SK-N-SH (cell line): ENCODE results near the gene S100A16.

Experiments
- EZH2phosphoT487 ChIP-seq: fragments of 200-600 bp; sonication (generic); IDR thresholded peaks from 2 replicates; pipeline ENCODE4 v1.6.1; 2017; ENCODE audit warnings: low read depth, mixed run types, mild to moderate bottlenecking, antibody characterized with exemption, moderate library complexity, borderline replicate concordance
- GATA2 ChIP-seq: sonication (generic); formaldehyde crosslinking; IDR thresholded peaks from 2 replicates; pipeline ENCODE4 v1.5.0; 2020; ENCODE audit warnings: mild to moderate bottlenecking, missing genetic modification reagents
- POLR2AphosphoS5 ChIP-seq: IDR thresholded peaks from 2 replicates; pipeline ENCODE4 v1.6.1; 2012; ENCODE audit warnings: low read depth, low read length
- TF ChIP-seq, protein P1 (sequence below): IDR thresholded peaks from 2 replicates; pipeline ENCODE4 v1.4.0; 2012; ENCODE audit warnings: low read depth
- TF ChIP-seq, protein P2 (sequence below): fragments of 200-600 bp; sonication (generic); IDR thresholded peaks from 2 replicates; pipeline ENCODE4 v1.6.1; 2017; ENCODE audit warnings: antibody characterized with exemption, mild to moderate bottlenecking, moderate library complexity

DNA sequence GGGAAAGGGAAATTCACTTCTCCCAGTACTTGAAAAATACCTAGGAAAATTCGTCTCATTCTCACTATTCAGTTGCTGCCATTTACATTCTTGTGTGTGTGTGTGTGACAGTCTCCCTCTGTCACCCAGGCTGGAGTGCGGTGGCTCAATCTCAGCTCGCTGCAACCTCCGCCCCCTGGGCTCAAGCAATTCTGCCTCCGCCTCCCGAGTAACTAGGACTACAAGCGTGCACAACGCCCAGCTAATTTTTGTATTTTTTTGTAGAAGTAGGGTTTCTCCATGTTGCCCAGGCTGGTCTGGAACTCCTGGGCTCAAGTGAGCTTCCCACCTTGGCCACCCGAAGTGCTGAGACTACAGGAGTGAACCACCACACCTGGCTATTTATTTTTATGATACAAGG lies 46.7 kb upstream of the S100A16 start:
- no peak for TF ChIP-seq GATA2 (CRISPR knock-in tag)
- no peak for TF ChIP-seq POLR2AphosphoS5
- TF ChIP-seq, protein P1, sequence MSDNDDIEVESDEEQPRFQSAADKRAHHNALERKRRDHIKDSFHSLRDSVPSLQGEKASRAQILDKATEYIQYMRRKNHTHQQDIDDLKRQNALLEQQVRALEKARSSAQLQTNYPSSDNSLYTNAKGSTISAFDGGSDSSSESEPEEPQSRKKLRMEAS: no peak
- no peak for TF ChIP-seq EZH2phosphoT487
- TF ChIP-seq, protein P2, sequence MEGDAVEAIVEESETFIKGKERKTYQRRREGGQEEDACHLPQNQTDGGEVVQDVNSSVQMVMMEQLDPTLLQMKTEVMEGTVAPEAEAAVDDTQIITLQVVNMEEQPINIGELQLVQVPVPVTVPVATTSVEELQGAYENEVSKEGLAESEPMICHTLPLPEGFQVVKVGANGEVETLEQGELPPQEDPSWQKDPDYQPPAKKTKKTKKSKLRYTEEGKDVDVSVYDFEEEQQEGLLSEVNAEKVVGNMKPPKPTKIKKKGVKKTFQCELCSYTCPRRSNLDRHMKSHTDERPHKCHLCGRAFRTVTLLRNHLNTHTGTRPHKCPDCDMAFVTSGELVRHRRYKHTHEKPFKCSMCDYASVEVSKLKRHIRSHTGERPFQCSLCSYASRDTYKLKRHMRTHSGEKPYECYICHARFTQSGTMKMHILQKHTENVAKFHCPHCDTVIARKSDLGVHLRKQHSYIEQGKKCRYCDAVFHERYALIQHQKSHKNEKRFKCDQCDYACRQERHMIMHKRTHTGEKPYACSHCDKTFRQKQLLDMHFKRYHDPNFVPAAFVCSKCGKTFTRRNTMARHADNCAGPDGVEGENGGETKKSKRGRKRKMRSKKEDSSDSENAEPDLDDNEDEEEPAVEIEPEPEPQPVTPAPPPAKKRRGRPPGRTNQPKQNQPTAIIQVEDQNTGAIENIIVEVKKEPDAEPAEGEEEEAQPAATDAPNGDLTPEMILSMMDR: no peak
